H1 (cell line): ENCODE data around the gene TAAR1. TPM values are rescaled to one million over a fixed set of nuclear protein-coding genes. Genes with fewer than 3 reads are reported as not detected.

ENCODE experiments used
- CTCF ChIA-PET: fragments of 300-600 bp; sonication (Branson Sonifier 250); formaldehyde crosslinking; loops from one replicate; lab custom pipeline; 2021; ENCODE audit not compliant: partially characterized antibody; lab: Charles Lee
- POLR2A ChIA-PET: fragments of 300-600 bp; sonication (Branson Sonifier 250); formaldehyde crosslinking; loops from one replicate; lab custom pipeline; 2021; ENCODE audit warnings: inconsistent platforms; ENCODE audit not compliant: partially characterized antibody; lab: Charles Lee
- DNase-seq, 2 experiments: peaks; one replicate each; pipeline versions ENCODE4 v3.0.0 to v3.0.0-alpha.2; 2010 to 2022; ENCODE audit warnings: low spot score in 2 of 2, low read depth in 1 of 2, mixed read lengths in 1 of 2
- FAIRE-seq: peaks from 2 replicates; lab custom pipeline; 2011; peaks lifted over from hg19 to GRCh38; lab: Jason Lieb, UNC
- H2AFZ ChIP-seq: 2 replicates; pipeline ENCODE4 v1.8.1; 2012; ENCODE audit warnings: low read length, inconsistent platforms
- H2AK5ac ChIP-seq: 2 replicates; pipeline ENCODE4 v1.6.1; 2013; ENCODE audit warnings: low read depth, low read length
- H2BK120ac ChIP-seq: replicated peaks from 2 replicates; pipeline ENCODE3; 2013; ENCODE audit warnings: low read depth, low read length, inconsistent platforms
- H2BK12ac ChIP-seq: 2 replicates; pipeline ENCODE4 v1.6.1; 2013; ENCODE audit warnings: low read depth, low read length
- H2BK15ac ChIP-seq: 2 replicates; pipeline ENCODE4 v1.6.1; 2013; ENCODE audit warnings: low read length
- H2BK20ac ChIP-seq: 2 replicates; pipeline ENCODE4 v1.6.1; 2013; ENCODE audit warnings: low read length
- H2BK5ac ChIP-seq: 2 replicates; pipeline ENCODE4 v1.6.1; 2013; ENCODE audit warnings: low read depth, low read length
- H3K14ac ChIP-seq: 2 replicates; pipeline ENCODE4 v1.6.1; 2013; ENCODE audit warnings: inconsistent platforms; ENCODE audit not compliant: insufficient read length
- H3K18ac ChIP-seq: 2 replicates; pipeline ENCODE4 v1.6.1; 2013; ENCODE audit warnings: low read length; ENCODE audit errors: extremely low read depth
- H3K23ac ChIP-seq: 2 replicates; pipeline ENCODE4 v1.6.1; 2013; ENCODE audit warnings: inconsistent platforms; ENCODE audit not compliant: insufficient read length
- H3K23me2 ChIP-seq: 2 replicates; pipeline ENCODE4 v1.6.1; 2013; ENCODE audit warnings: low read depth, low read length
- H3K27ac ChIP-seq: 2 replicates; pipeline ENCODE4 v1.6.1; 2011; ENCODE audit warnings: low read depth, low read length, inconsistent platforms
- H3K27me3 ChIP-seq, 4 experiments: replicated peaks in 1 of 4; 1 replicate in 1 of 4; 2 replicates in 3 of 4; pipeline versions ENCODE4 v1.6.1 to v1.8.1; 2011 to 2013; ENCODE audit warnings: low read length in 3 of 4, mild to moderate bottlenecking in 3 of 4, inconsistent platforms in 2 of 4, mixed read lengths in 2 of 4, moderate library complexity in 1 of 4; ENCODE audit not compliant: control insufficient read depth in 3 of 4, insufficient read depth in 3 of 4; ENCODE audit errors: extremely low read depth in 1 of 4
- H3K36me3 ChIP-seq, 4 experiments: 2 replicates each; pipeline versions ENCODE4 v1.6.1 to v1.8.1; 2011 to 2013; ENCODE audit warnings: mild to moderate bottlenecking in 4 of 4, low read length in 3 of 4, moderate library complexity in 2 of 4, control low read depth in 1 of 4, inconsistent platforms in 1 of 4; ENCODE audit not compliant: insufficient read depth in 4 of 4, control insufficient read depth in 2 of 4
- H3K4ac ChIP-seq: replicated peaks from 2 replicates; pipeline ENCODE3; 2013; ENCODE audit warnings: low read length, low read depth, mixed read lengths, inconsistent platforms; ENCODE audit not compliant: insufficient read length
- H3K4me1 ChIP-seq, 4 experiments: replicated peaks in 1 of 4; 1 replicate in 1 of 4; 2 replicates in 3 of 4; pipeline versions ENCODE4 v1.6.1 to v1.8.1; 2011 to 2013; ENCODE audit warnings: low read length in 3 of 4, inconsistent platforms in 2 of 4, mixed read lengths in 1 of 4; ENCODE audit not compliant: insufficient read depth in 4 of 4, control insufficient read depth in 3 of 4
- H3K4me2 ChIP-seq, 2 experiments: 2 replicates each; pipeline versions ENCODE4 v1.6.1 to v1.8.1; 2011 to 2013; ENCODE audit warnings: low read depth in 2 of 2, low read length in 2 of 2, control low read depth in 1 of 2, inconsistent platforms in 1 of 2, mild to moderate bottlenecking in 1 of 2; ENCODE audit not compliant: insufficient read depth in 1 of 2
- H3K4me3 ChIP-seq, 4 experiments: fragments of 200-600, 300-600 bp in 1 of 4; sonication (generic), shearing (Covaris generic), sonication (Bioruptor Twin) in 1 of 4; 2 replicates each; pipeline versions ENCODE4 v1.5.1 to v1.8.1; 2011 to 2016; ENCODE audit warnings: low read length in 4 of 4, low read depth in 3 of 4, control low read depth in 2 of 4, inconsistent platforms in 2 of 4, mild to moderate bottlenecking in 2 of 4, mixed read lengths in 1 of 4, moderate library complexity in 1 of 4; ENCODE audit not compliant: insufficient read depth in 2 of 4; ENCODE audit errors: extremely low read depth in 1 of 4
- H3K56ac ChIP-seq: replicated peaks from 2 replicates; pipeline ENCODE3; 2013; ENCODE audit warnings: low read depth, mild to moderate bottlenecking, mixed read lengths, low read length, inconsistent platforms; ENCODE audit not compliant: insufficient read length
- H3K79me1 ChIP-seq: 2 replicates; pipeline ENCODE4 v1.6.1; 2013; ENCODE audit warnings: low read depth, low read length, control low read depth
- H3K79me2 ChIP-seq, 2 experiments: 2 replicates each; pipeline versions ENCODE4 v1.6.1 to v1.8.1; 2012 to 2013; ENCODE audit warnings: low read length in 2 of 2, mild to moderate bottlenecking in 2 of 2, inconsistent platforms in 1 of 2; ENCODE audit not compliant: insufficient read depth in 2 of 2, control insufficient read depth in 1 of 2
- H3K9ac ChIP-seq, 4 experiments: replicated peaks in 1 of 4; 1 replicate in 1 of 4; 2 replicates in 3 of 4; pipeline versions ENCODE4 v1.6.1 to v1.8.1; 2011 to 2013; ENCODE audit warnings: low read depth in 3 of 4, low read length in 3 of 4, control low read depth in 2 of 4, mild to moderate bottlenecking in 2 of 4, moderate library complexity in 2 of 4, inconsistent platforms in 1 of 4; ENCODE audit errors: extremely low read depth in 1 of 4
- H3K9me3 ChIP-seq, 2 experiments: 2 replicates each; pipeline versions ENCODE4 v1.6.1 to v1.8.1; 2012 to 2013; ENCODE audit warnings: mild to moderate bottlenecking in 2 of 2, moderate library complexity in 2 of 2, control low read depth in 1 of 2, inconsistent platforms in 1 of 2, low read depth in 1 of 2, low read length in 1 of 2, mixed read lengths in 1 of 2; ENCODE audit not compliant: insufficient read depth in 2 of 2
- H4K20me1 ChIP-seq, 2 experiments: replicated peaks in 1 of 2; 2 replicates each; pipeline versions ENCODE3 to v1.8.1; 2011 to 2013; ENCODE audit warnings: inconsistent platforms in 2 of 2, low read length in 2 of 2, mild to moderate bottlenecking in 1 of 2; ENCODE audit not compliant: insufficient read depth in 2 of 2, control insufficient read depth in 1 of 2
- H4K5ac ChIP-seq: 2 replicates; pipeline ENCODE4 v1.6.1; 2013; ENCODE audit warnings: low read length, low read depth, mixed read lengths, inconsistent platforms; ENCODE audit not compliant: insufficient read length
- H4K8ac ChIP-seq: 2 replicates; pipeline ENCODE4 v1.8.0; 2013; ENCODE audit warnings: mild to moderate bottlenecking, moderate library complexity, low read length, inconsistent platforms; ENCODE audit not compliant: insufficient read depth; ENCODE audit errors: extremely low read depth
- H4K91ac ChIP-seq: replicated peaks from 2 replicates; pipeline ENCODE3; 2013; ENCODE audit warnings: low read length, mixed read lengths, inconsistent platforms; ENCODE audit not compliant: insufficient read length
- ASH2L ChIP-seq: fragments of 200-600, 300-600 bp; sonication (generic); IDR thresholded peaks from one replicate; pipeline ENCODE4 v1.7.1; 2017; ENCODE audit warnings: low read length
- CBX8 ChIP-seq: fragments of 300-800, 300-1000 bp; sonication (generic); IDR thresholded peaks from 2 replicates; pipeline ENCODE4 v1.7.1; 2016; ENCODE audit warnings: low read depth, low read length, borderline replicate concordance
- CEBPB ChIP-seq: IDR thresholded peaks from 2 replicates; pipeline ENCODE4 v1.6.1; 2012; ENCODE audit warnings: low read depth, low read length
- EP300 ChIP-seq, 2 experiments: IDR thresholded peaks; 1 replicate in 1 of 2; 2 replicates in 1 of 2; pipeline ENCODE4 v1.6.1; 2011 to 2012; ENCODE audit warnings: low read depth in 2 of 2, low read length in 2 of 2, mild to moderate bottlenecking in 2 of 2, borderline replicate concordance in 1 of 2, inconsistent platforms in 1 of 2, moderate library complexity in 1 of 2
- GABPA ChIP-seq: IDR thresholded peaks from 2 replicates; pipeline ENCODE4 v1.6.1; 2011; ENCODE audit warnings: mild to moderate bottlenecking, low read length, moderate library complexity, borderline replicate concordance; ENCODE audit not compliant: insufficient read depth
- KDM1A ChIP-seq: fragments of 200-600, 300-600 bp; sonication (generic); IDR thresholded peaks from 2 replicates; pipeline ENCODE4 v1.7.1; 2016; ENCODE audit warnings: mild to moderate bottlenecking, low read length, borderline replicate concordance
- PHF8 ChIP-seq: fragments of 200-600 bp; sonication (generic); conservative IDR thresholded peaks from 2 replicates; pipeline ENCODE4 v1.7.1; 2012; ENCODE audit warnings: low read depth, mild to moderate bottlenecking, inconsistent platforms, low read length, moderate library complexity
- POLR2A ChIP-seq, 2 experiments: IDR thresholded peaks; 1 replicate in 1 of 2; 2 replicates in 1 of 2; pipeline ENCODE4 v1.6.1; 2011; ENCODE audit warnings: low read depth in 2 of 2, low read length in 2 of 2, mild to moderate bottlenecking in 2 of 2; ENCODE audit errors: control extremely low read depth in 1 of 2
- POU5F1 ChIP-seq: IDR thresholded peaks from 2 replicates; pipeline ENCODE4 v1.6.1; 2011; ENCODE audit warnings: low read depth, mild to moderate bottlenecking, low read length, moderate library complexity
- RBBP5 ChIP-seq: IDR thresholded peaks from 2 replicates; pipeline ENCODE4 v1.7.1; 2012; ENCODE audit warnings: low read depth, mild to moderate bottlenecking, inconsistent platforms, low read length, moderate library complexity, borderline replicate concordance
- SIRT6 ChIP-seq: IDR thresholded peaks from one replicate; pipeline ENCODE4 v1.7.1; 2012; ENCODE audit warnings: low read length, inconsistent platforms
- SIX5 ChIP-seq: IDR thresholded peaks from 2 replicates; pipeline ENCODE4 v1.6.1; 2011; ENCODE audit warnings: mild to moderate bottlenecking, low read depth, low read length
- SP1 ChIP-seq: IDR thresholded peaks from 2 replicates; pipeline ENCODE4 v1.6.1; 2011; ENCODE audit warnings: low read depth, low read length
- SRF ChIP-seq: IDR thresholded peaks from 2 replicates; pipeline ENCODE4 v1.6.1; 2011; ENCODE audit warnings: mild to moderate bottlenecking, low read depth, low read length, moderate library complexity
- SUZ12 ChIP-seq: fragments of 200-600 bp; sonication (generic); IDR thresholded peaks from 2 replicates; pipeline ENCODE4 v1.6.1; 2012; ENCODE audit warnings: mild to moderate bottlenecking, inconsistent platforms, low read length, moderate library complexity, mixed read lengths
- TEAD4 ChIP-seq: IDR thresholded peaks from 2 replicates; pipeline ENCODE4 v1.6.1; 2012; ENCODE audit warnings: low read depth, low read length, inconsistent platforms, mixed read lengths
- WGBS, 2 experiments: shearing (Covaris generic) in 1 of 2; methylation state at CpG; one replicate each; pipeline versions ENCODE4 v1.1.6 to v1.1.7; 2013 to 2015; ENCODE audit warnings: low lambda C conversion rate in 2 of 2, mixed read lengths in 2 of 2, inconsistent platforms in 1 of 2, low coverage in 1 of 2, missing lambda C conversion rate in 1 of 2; ENCODE audit not compliant: insufficient replicate concordance in 2 of 2, insufficient coverage in 1 of 2, insufficient read length in 1 of 2; ENCODE audit errors: extremely low coverage in 1 of 2, missing lambda C conversion rate in 1 of 2; 5-methylcytosine and 5-hydroxymethylcytosine counted together
- polyA plus RNA-seq, 7 experiments: library from polyadenylated mRNA; depleted of rRNA in 3 of 7; stranded (reverse) in 5 of 7; unstranded in 2 of 7; fragments of >200 nt in 5 of 7; fragments of 200-250 nt in 2 of 7; gene quantifications; 1 replicate in 5 of 7; 2 replicates in 1 of 7; 4 replicates in 1 of 7; pipeline versions ENCODE4 v1.2.1 to v1.2.3, GENCODE V29; 2011 to 2013; ENCODE audit warnings: missing spikeins in 2 of 7, mixed read lengths in 2 of 7
- total RNA-seq: library from RNA; stranded (reverse); fragmentation: NEBNext Ultra II Directional; extraction: Animal tissue kit (Norgen Biotek cat#: 25700); gene quantifications from 2 replicates; pipeline ENCODE4 v1.2.1, GENCODE V29; 2021

Gene TAAR1
- total and polyA plus RNA-seq, 2 of the 8 experiments (the other 6 are each of a cell fraction or from before 2014, with no cell fraction given): not detected

GRCh38 chr6:132611616-132612015 lies 47.4 kb downstream of the TAAR1 start:
- H3K4me2 ChIP-seq: no peak overlapping the region
- no peak overlapping the region for H3K27ac ChIP-seq
- no peak overlapping the region for H3K56ac ChIP-seq
- H3K23me2 ChIP-seq: no peaks in the 10 kb centered on the region
- H3K79me2 ChIP-seq: no peaks in the 10 kb centered on the region
- no peak overlapping the region for H2BK5ac ChIP-seq
- H3K4me1 ChIP-seq: no peaks in the 10 kb centered on the region
- H2BK12ac ChIP-seq: no peak overlapping the region
- no peak overlapping the region for H4K5ac ChIP-seq
- no peak overlapping the region for H2BK120ac ChIP-seq
- no peak overlapping the region for H3K18ac ChIP-seq
- H3K4ac ChIP-seq: no peak overlapping the region
- no peak overlapping the region for H3K9ac ChIP-seq
- ChIA-PET CTCF (interaction anchor here (3.9 kb wide), 1 partner anchor 12 kb away, joined by 15 read pairs; no protein-coding TSS in a partner anchor), POLR2A (no interaction called here)
- no peak overlapping the region for H2AFZ ChIP-seq
- no peaks in the 10 kb centered on the region for H3K27me3 ChIP-seq
- H3K14ac ChIP-seq: no peak overlapping the region
- no peaks in the 10 kb centered on the region for H3K9me3 ChIP-seq
- no peak overlapping the region for H4K91ac ChIP-seq
- H4K8ac ChIP-seq: no peak overlapping the region
- no peak overlapping the region for H2BK15ac ChIP-seq
- no peak overlapping the region for H2BK20ac ChIP-seq
- no peak overlapping the region for H3K4me3 ChIP-seq
- DNase-seq (no peak), FAIRE-seq (no peak)
- WGBS, 2 experiments: 91% methylated on average over 2 of the region's 2 CpGs; no CpG with 5 or more reads in 1 of the 2 experiments
- H3K36me3 ChIP-seq: no peaks in the 10 kb centered on the region
- H2AK5ac ChIP-seq: no peak overlapping the region
- H4K20me1 ChIP-seq: no peaks in the 10 kb centered on the region
- no peak overlapping the region for H3K23ac ChIP-seq
- no peaks in the 10 kb centered on the region for H3K79me1 ChIP-seq
- TF ChIP-seq CBX8 (no peak), SUZ12 (no peak), SRF (no peak), SIX5 (no peak), TEAD4 (no peak), SIRT6 (no peak), CEBPB (no peak), EP300 (IDR thresholded peaks at IDR 0.05; ENCODE audit: borderline replicate concordance in 1 of 2, low read depth in 2 of 2, low read length in 2 of 2) (no peak), RBBP5 (no peak), POU5F1 (no peak), KDM1A (no peak), SP1 (no peak), PHF8 (no peak), POLR2A (IDR thresholded peaks at IDR 0.05; ENCODE audit: control extremely low read depth in 1 of 2, low read depth in 2 of 2, low read length in 2 of 2) (no peak), ASH2L (no peak), GABPA (no peak)
